AG09309 (cell line): ENCODE data around the gene AXL.
"Not testable (repeated sequence)": the region's sequence is repeated elsewhere in the genome, so short reads cannot be mapped to it uniquely, and the experiment has no call there.

Experiments used
- DNase-seq: peaks from one replicate; pipeline ENCODE4 v3.0.0-alpha.2; 2010; ENCODE audit warnings: low read depth
- H3K4me3 ChIP-seq: 2 replicates; pipeline ENCODE4 v1.5.1; 2011; ENCODE audit warnings: mild to moderate bottlenecking, low read depth, low read length, moderate library complexity; ENCODE audit not compliant: control insufficient read depth
- TF ChIP-seq, protein P1 (sequence below): IDR thresholded peaks from 2 replicates; pipeline ENCODE4 v1.5.1; 2011; ENCODE audit warnings: mild to moderate bottlenecking, low read depth, low read length, inconsistent platforms; ENCODE audit not compliant: insufficient read depth, control insufficient read depth; ENCODE audit errors: missing control alignments

Gene AXL

DNA sequence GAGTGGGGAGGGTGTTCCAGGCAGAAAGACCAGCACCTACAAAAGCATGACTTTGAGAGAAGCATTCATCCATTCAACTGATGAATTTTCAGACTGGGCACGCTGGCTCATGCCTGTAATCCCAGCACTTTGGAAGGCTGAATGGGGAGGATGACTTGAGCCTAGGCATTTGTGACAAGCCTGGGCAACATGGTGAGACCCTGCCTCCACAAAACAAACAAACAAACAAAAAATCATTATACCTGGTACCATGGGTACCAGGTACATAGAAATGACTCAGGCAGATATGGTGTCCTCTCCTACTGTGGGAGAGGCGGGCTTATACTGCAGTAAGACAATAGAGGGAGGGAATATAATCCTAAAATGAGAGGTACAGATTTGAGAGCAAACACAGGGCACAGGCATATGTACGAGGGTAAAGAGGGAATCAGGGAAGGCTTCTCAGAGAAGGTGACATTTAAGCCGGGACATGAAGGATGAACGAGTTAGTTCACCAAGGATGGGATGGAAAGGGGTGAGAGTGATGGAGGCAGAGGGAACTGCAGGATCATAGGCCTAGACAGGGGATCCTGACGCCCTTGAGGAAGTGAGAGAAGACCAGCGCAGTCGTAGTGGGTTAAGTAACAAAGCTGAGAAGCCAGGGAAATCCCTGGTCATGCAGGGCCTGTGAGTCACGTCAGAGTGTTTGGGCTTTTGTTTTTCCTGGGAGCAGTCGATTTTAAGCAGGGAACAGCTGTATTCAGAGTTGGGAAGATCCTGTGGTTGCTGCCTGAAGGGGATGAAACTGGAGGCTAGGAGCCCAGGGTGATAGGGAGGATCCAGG lies 23.1 kb upstream of the AXL start:
- no peak for DNase-seq
- no peak overlapping the region for H3K4me3 ChIP-seq
- TF ChIP-seq, protein P1, sequence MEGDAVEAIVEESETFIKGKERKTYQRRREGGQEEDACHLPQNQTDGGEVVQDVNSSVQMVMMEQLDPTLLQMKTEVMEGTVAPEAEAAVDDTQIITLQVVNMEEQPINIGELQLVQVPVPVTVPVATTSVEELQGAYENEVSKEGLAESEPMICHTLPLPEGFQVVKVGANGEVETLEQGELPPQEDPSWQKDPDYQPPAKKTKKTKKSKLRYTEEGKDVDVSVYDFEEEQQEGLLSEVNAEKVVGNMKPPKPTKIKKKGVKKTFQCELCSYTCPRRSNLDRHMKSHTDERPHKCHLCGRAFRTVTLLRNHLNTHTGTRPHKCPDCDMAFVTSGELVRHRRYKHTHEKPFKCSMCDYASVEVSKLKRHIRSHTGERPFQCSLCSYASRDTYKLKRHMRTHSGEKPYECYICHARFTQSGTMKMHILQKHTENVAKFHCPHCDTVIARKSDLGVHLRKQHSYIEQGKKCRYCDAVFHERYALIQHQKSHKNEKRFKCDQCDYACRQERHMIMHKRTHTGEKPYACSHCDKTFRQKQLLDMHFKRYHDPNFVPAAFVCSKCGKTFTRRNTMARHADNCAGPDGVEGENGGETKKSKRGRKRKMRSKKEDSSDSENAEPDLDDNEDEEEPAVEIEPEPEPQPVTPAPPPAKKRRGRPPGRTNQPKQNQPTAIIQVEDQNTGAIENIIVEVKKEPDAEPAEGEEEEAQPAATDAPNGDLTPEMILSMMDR, result no peak

DNA sequence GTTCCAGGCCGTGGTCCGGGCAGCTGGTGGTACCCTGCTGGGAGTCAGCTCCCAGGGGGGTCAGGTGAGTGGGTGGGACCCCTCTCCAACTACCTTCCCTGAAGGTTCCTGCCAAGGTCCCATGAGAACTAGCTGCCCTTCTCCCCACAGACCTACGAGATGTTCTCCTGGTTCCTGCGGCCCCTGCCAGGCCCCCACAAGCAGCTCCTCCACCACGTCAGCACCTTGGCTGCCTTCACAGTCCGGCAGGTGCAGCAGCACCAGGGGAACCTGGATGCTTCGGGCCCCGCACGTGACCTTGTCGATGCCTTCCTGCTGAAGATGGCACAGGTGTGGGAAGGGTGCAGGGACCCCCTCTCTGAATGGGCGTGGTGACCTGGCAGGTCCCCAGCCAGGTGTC lies 20.5 kb upstream of the AXL start:
- TF ChIP-seq, protein P1, result no peak
- DNase-seq, result no peak
- H3K4me3 ChIP-seq, result no peak overlapping the region

DNA sequence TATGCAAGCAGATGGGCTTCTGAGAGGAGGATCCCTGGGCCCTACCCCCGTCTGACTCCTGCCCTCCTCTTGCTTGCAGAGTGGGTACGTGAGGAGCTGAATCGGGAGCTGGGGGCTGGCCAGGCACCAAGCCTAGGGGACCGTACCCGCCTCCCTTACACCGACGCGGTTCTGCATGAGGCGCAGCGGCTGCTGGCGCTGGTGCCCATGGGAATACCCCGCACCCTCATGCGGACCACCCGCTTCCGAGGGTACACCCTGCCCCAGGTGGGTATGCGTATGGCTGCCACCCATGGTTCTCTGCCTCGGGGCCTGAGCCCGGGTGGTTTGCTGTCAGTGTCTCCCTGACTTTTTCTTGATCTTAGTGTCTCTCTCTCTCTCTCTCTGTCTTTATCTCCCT lies 15.7 kb upstream of the AXL start:
- H3K4me3 ChIP-seq, result no peak overlapping the region
- no peak for DNase-seq
- TF ChIP-seq, protein P1, result no peak

DNA sequence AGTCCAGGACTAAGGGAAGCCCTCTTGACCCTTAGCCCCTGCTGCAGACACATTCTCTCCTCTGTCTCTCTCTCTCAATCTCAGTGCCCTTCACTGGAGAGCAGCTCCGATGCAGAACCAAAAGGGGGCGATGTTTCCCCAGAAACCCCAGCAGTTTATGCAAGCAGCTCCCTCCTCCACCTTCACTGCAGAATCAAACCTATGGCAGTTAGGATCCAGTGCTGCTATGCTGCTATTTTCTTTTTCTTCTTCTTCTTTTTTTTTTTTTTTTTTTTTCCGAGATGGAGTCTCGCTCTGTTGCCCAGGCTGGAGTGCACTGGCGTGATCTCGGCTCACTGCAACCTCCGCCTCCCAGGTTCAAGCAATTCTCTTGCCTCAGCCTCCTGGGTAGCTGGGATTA lies 14.7 kb upstream of the AXL start:
- not testable (repeated sequence) for H3K4me3 ChIP-seq
- TF ChIP-seq, protein P1, result peak; percentile 97
- DNase-seq, result peak; percentile 61

DNA sequence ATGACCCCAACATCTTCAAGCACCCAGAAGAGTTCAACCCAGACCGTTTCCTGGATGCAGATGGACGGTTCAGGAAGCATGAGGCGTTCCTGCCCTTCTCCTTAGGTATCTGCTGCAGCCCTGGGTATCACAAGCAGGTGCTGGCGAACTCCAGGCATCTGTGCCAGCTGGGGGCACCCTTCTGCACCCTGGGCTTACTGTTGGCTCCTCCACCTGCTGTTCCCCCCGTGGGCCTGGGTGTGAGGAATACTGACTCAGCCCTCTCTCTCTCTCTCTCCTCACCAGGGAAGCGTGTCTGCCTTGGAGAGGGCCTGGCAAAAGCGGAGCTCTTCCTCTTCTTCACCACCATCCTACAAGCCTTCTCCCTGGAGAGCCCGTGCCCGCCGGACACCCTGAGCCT lies 13.0 kb upstream of the AXL start:
- TF ChIP-seq, protein P1, result peak; percentile 34
- no peak overlapping the region for H3K4me3 ChIP-seq
- DNase-seq, result no peak

DNA sequence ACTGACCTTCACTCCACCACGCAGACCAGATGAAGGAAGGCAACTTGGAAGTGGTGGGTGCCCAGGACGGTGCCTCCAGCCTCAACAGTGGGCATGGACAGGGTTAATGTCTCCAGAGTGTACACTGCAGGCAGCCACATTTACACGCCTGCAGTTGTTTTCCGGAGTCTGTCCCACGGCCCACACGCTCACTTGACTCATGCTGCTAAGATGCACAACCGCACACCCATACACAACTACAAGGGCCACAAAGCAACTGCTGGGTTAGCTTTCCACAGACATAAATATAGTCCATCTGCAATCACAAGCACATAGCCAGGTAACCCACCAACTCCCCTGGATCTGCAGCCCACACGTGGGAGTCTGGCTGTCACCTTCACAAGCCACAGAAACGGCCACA lies 12.6 kb upstream of the AXL start:
- TF ChIP-seq, protein P1, result no peak
- DNase-seq, result no peak
- H3K4me3 ChIP-seq, result no peak overlapping the region
